ACHN (cell line): Measurements from ENCODE around the gene NDUFS2.

Experiments
- DNase-seq: peaks from one replicate; pipeline ENCODE4 v3.0.0-alpha.2; 2015
- in situ Hi-C: cut with HindIII; loops from 2 replicates; pipeline ENCODE4 v1.10.0; 2017; ENCODE audit warnings: low sequenced_read_pairs, low pct_ligation_motif_present, low pct_unique_long_range_greater_than_20kb

Gene NDUFS2

GRCh38 chr1:161171191-161171590 lies 31.0 kb upstream of the NDUFS2 start:
- DNase-seq: no peak
- in situ Hi-C loops: no loop called here

DNA sequence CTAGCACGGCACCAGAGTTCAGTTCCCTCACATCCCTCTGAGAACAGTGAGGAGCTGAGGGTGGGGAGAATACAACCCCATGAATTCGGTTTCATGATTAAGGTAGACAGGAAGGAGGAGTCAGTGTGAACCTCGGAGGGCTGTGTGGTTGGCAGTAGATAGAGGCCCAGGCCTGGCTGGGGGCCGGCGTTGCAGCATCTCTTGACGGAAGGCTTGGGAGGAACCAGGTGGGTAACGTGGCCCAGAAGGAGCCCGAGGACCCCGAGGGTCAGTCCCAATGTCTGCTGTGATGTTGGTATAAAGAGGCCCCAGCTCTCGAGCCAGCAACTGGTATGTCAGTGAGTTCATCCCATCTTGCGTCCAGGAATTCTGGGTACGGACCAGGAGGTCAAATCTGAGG lies 30.5 kb upstream of the NDUFS2 start:
- no peak for DNase-seq
- in situ Hi-C loops: no loop called here

DNA sequence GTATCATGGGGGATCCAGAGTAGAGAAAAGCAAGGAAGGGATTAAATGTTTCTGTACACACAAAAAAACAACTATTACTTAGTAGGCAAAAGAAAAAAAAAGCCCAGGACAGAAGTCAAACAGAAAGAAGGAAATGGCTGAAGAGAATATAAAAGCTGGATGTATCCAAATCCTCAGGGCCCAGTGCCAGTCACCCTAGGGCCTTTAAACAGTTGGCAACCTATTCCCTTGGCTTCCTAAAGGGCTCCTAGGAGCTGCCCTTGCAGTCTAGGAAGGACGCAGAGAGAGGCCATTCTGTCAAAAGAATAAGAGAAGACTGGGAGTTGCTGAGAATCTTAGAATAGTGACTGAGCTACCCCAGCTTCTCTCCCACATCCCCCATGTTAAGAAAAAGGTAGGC lies 29.8 kb upstream of the NDUFS2 start:
- DNase-seq: no peak
- in situ Hi-C loops: no loop called here

- no peak for DNase-seq
- in situ Hi-C loops: no loop called here
These were observed 29.3 kb upstream of the NDUFS2 start for GRCh38 chr1:161172776-161173376.

- no peak for DNase-seq
These were observed 28.5 kb upstream of the NDUFS2 start for GRCh38 chr1:161173711-161174110.

GRCh38 chr1:161174911-161175310 lies 27.3 kb upstream of the NDUFS2 start:
- in situ Hi-C loops: no loop called here
- DNase-seq: no peak

More at GRCh38 chr1:161173711-161174110, 28.5 kb upstream of the NDUFS2 start:
- in situ Hi-C loops: no loop called here

GRCh38 chr1:161175771-161176453 lies 26.3 kb upstream of the NDUFS2 start:
- DNase-seq: no peak

GRCh38 chr1:161176468-161177111 lies 25.6 kb upstream of the NDUFS2 start:
- in situ Hi-C loops: no loop called here
- DNase-seq: no peak

More at GRCh38 chr1:161175771-161176453, 26.3 kb upstream of the NDUFS2 start:
- in situ Hi-C loops: no loop called here

DNA sequence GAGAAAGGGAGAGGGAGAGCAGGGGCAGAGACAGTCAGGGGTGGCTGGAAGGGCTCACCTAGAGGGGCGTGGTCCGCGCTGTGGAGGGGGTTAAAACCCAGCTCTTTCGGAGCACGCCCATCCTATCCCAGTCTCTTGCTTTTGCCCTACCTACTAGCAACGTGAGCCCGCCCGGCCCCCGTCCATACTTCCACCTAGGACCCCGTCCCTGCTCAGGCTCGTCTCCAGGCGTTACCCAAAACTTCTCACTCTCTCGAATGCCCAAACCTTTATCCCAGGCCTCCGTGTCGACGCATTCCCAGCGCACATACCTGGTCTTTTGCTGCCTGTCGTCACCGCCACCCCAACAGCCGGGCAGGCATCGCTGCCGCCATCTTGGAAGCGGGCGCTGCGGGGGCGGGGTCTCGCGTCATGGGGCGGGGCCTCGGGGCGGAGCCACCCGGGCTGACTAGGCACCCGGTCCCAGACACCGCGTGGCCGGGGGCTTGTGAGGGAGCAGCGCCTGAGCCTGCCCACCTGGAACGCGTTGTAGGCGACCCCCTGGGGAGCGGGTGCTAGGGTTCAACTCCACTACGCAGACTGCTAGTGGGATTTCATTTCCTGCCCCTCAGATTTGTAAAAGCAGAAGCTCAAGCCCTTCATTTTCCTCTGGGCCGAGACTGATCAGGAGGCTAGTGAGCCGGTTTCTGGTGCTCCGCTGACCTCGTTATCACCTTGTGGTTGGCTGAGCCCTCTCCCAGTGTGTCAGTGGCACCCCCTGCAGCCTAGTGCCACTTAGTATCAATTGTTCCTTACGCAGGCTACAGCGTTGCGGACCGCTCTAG lies 24.8 kb upstream of the NDUFS2 start, which contains the start of gene B4GALT3:
Gene B4GALT3, minus strand, starts transcription at position 396 of the 824 bp plus-strand sequence. CDS start 1,447 bp downstream, outside the sequence.
- in situ Hi-C loops: no loop called here
- peak; percentile 82 for DNase-seq

GRCh38 chr1:161177936-161178244 lies 24.3 kb upstream of the NDUFS2 start:
- in situ Hi-C loops: no loop called here
- DNase-seq: no peak

GRCh38 chr1:161179698-161180097 lies 22.5 kb upstream of the NDUFS2 start:
- in situ Hi-C loops: no loop called here
- no peak for DNase-seq

GRCh38 chr1:161180639-161181038 lies 21.5 kb upstream of the NDUFS2 start:
- in situ Hi-C loops: no loop called here
- DNase-seq: peak; percentile 24

- peak; percentile 36 for DNase-seq
- in situ Hi-C loops: no loop called here
These were observed 20.0 kb upstream of the NDUFS2 start for GRCh38 chr1:161182214-161182613.

DNA sequence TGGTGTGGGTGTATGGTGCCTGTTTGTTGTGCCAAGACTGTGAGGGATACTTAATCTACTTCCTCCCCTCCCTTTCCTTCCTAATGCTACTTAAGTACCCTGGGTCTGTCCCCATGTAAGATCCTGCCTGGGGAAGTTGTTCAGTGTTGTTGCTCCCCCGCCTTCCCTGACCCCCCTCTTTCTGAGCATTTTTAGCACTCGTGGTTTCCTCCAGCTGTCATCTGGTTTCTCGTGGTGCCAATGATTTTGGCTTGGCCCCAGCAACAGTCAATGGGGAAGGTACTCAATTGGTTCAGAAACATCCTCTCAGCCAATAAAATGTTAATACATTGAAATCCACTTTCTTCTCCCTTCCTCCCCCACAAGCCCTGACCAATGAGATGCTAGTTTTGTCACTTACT lies 16.9 kb upstream of the NDUFS2 start:
- DNase-seq: peak; percentile 19
- in situ Hi-C loops: no loop called here

DNA sequence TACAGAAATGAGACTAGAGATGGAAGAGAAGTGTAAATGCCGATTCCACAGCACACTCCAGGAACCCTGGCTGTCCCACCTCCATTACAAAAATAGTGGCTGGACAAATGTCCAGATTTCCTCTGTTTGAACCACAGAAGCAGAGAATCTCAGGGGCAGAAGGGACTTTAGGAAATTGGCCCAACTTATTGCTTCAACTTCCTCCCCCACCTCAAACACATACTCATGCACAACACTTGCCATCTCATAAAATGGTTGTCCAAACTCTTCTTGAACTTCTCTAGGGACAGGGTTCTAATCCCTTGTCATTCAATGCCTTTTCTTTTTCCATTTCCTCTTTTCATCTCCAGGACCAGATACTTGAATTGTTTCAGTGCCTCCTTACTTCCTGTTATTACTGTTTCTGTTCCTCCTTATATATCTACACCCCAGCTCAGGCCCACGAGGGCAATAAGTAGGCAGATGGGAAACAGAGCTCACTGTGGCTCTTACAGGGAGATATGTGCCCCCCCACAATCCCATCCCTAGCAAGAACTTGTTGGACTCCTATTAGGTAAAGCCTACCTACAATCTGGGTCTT lies 16.3 kb upstream of the NDUFS2 start:
- in situ Hi-C loops: no loop called here
- DNase-seq: no peak

DNA sequence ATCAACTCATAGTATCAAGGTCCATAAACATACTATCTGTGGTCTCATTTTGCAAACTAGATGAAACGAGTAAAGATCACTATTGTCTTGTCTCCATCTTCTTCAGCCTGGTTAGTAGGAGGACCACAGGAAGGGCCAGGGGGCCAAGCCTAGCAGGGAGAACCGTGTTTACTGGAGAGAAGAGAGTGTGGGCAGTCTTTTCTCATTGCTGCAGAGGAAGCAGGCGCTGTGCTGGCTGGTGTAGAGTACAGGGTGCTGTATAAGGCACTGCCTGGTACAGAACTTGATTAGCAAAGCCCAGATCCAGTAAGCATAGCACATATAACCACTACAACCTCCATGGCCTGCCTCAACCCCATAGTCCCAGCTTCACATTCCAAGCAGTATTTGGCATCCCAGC lies 14.9 kb upstream of the NDUFS2 start:
- no peak for DNase-seq
- in situ Hi-C loops: no loop called here

GRCh38 chr1:161188381-161188780 lies 13.8 kb upstream of the NDUFS2 start:
- no peak for DNase-seq
- in situ Hi-C loops: no loop called here

GRCh38 chr1:161189036-161189435 lies 13.1 kb upstream of the NDUFS2 start:
- in situ Hi-C loops: no loop called here
- no peak for DNase-seq
